SHP77 (cell line): ENCODE measurements around the gene RSBN1.
"Not testable (repeated sequence)": the region's sequence is repeated elsewhere in the genome, so short reads cannot be mapped to it uniquely, and the experiment has no call there.

ENCODE experiments used
- DNase-seq, 2 experiments: peaks; one replicate each; lab custom pipeline; 2025; lab: John Stamatoyannopoulos, UW

The RSBN1 gene

GRCh38 chr1:113742515-113742914 is 69.8 kb downstream of the RSBN1 start:
- DNase-seq: no peak

- DNase-seq: no peak
Observed at GRCh38 chr1:113734357-113735055, 77.8 kb downstream of the RSBN1 start.

- DNase-seq: no peak
Observed at GRCh38 chr1:113732802-113733201, 79.5 kb downstream of the RSBN1 start.

- DNase-seq: no peak
Observed at GRCh38 chr1:113721010-113721409, 91.3 kb downstream of the RSBN1 start.

GRCh38 chr1:113718621-113719020 is 93.7 kb downstream of the RSBN1 start:
- DNase-seq: not testable (repeated sequence)

- DNase-seq: not testable (repeated sequence)
Observed at GRCh38 chr1:113717506-113717905, 94.8 kb downstream of the RSBN1 start.

GRCh38 chr1:113714606-113715269 is 97.5 kb downstream of the RSBN1 start:
- DNase-seq: no peak
